Endothelial cell of umbilical vein (primary cell): ENCODE results near the gene UBE2F. TPM values are rescaled to one million over a fixed set of nuclear protein-coding genes. Genes with fewer than 3 reads are reported as not detected.

Experiments used
- BruUV-seq: library from RNA; stranded (reverse); fragments of 400-500 nt; replicated peaks from 2 replicates; lab custom pipeline; 2021; lab: Mats Ljungman, UMichigan
- CTCF ChIA-PET: fragments of 300-600, 350-600 bp; sonication (Branson Sonifier 250); formaldehyde crosslinking; loops from one replicate; lab custom pipeline; 2021; ENCODE audit warnings: antibody characterized with exemption, inconsistent platforms; lab: Charles Lee
- POLR2A ChIA-PET: fragments of 300-600, 350-600 bp; sonication (Branson Sonifier 250); formaldehyde crosslinking; loops from one replicate; lab custom pipeline; 2021; ENCODE audit warnings: antibody characterized with exemption, inconsistent platforms; lab: Charles Lee
- DNase-seq: peaks from one replicate; pipeline ENCODE4 v3.0.0-alpha.2; 2011; ENCODE audit warnings: low read depth, low spot score
- FAIRE-seq: peaks from 2 replicates; lab custom pipeline; 2011; peaks lifted over from hg19 to GRCh38; lab: Jason Lieb, UNC
- H2AFZ ChIP-seq: 2 replicates; pipeline ENCODE4 v1.6.0; 2012; ENCODE audit warnings: low read depth, low read length, control low read depth, inconsistent platforms
- H3K27ac ChIP-seq: 2 replicates; pipeline ENCODE4 v1.5.1; 2011; ENCODE audit warnings: low read depth, mild to moderate bottlenecking, control low read depth, low read length, moderate library complexity; ENCODE audit not compliant: insufficient read depth
- H3K27me3 ChIP-seq, 2 experiments: 2 replicates each; pipeline versions ENCODE4 v1.6.0 to v1.6.1; 2011; ENCODE audit warnings: low read length in 2 of 2, mixed read lengths in 1 of 2; ENCODE audit not compliant: control insufficient read depth in 2 of 2, insufficient read depth in 2 of 2
- H3K36me3 ChIP-seq, 2 experiments: 2 replicates in 1 of 2; 3 replicates in 1 of 2; pipeline ENCODE4 v1.5.1; 2011; ENCODE audit warnings: low read length in 2 of 2, mild to moderate bottlenecking in 1 of 2, moderate library complexity in 1 of 2; ENCODE audit not compliant: control insufficient read depth in 2 of 2, insufficient read depth in 2 of 2; ENCODE audit errors: extremely low read depth in 1 of 2
- H3K4me1 ChIP-seq: 3 replicates; pipeline ENCODE4 v1.5.1; 2011; ENCODE audit warnings: mild to moderate bottlenecking, low read length; ENCODE audit not compliant: control insufficient read depth, insufficient read depth; ENCODE audit errors: extremely low read depth
- H3K4me2 ChIP-seq: 2 replicates; pipeline ENCODE4 v1.6.1; 2011; ENCODE audit warnings: low read length, control low read depth, mixed read lengths; ENCODE audit not compliant: insufficient read depth
- H3K4me3 ChIP-seq, 3 experiments: fragments of 200-600 bp in 1 of 3; sonication (generic), shearing (Covaris generic) in 1 of 3; replicated peaks in 1 of 3; 2 replicates each; pipeline ENCODE4 v1.5.1; 2011 to 2016; ENCODE audit warnings: control low read depth in 3 of 3, low read length in 3 of 3, mild to moderate bottlenecking in 2 of 3, inconsistent platforms in 1 of 3, low read depth in 1 of 3, moderate library complexity in 1 of 3; ENCODE audit not compliant: insufficient read depth in 1 of 3
- H3K79me2 ChIP-seq: 2 replicates; pipeline ENCODE4 v1.6.0; 2012; ENCODE audit warnings: low read length, inconsistent platforms; ENCODE audit not compliant: control insufficient read depth, insufficient read depth
- H3K9ac ChIP-seq: replicated peaks from 2 replicates; pipeline ENCODE3; 2011; ENCODE audit warnings: low read length, control low read depth; ENCODE audit not compliant: insufficient read depth; ENCODE audit errors: extremely low read depth
- H3K9me1 ChIP-seq: replicated peaks from 3 replicates; pipeline ENCODE4 v1.6.0; 2011; ENCODE audit warnings: mild to moderate bottlenecking, low read length; ENCODE audit not compliant: control insufficient read depth, insufficient read depth; ENCODE audit errors: extremely low read depth
- H3K9me3 ChIP-seq: replicated peaks from 2 replicates; pipeline ENCODE4 v1.5.1; 2012; ENCODE audit warnings: low read length, inconsistent platforms; ENCODE audit not compliant: control insufficient read depth, insufficient read depth
- H4K20me1 ChIP-seq: replicated peaks from 2 replicates; pipeline ENCODE3; 2011; ENCODE audit warnings: mild to moderate bottlenecking, low read length; ENCODE audit not compliant: control insufficient read depth, insufficient read depth; ENCODE audit errors: extremely low read depth
- EZH2 ChIP-seq: IDR thresholded peaks from 2 replicates; pipeline ENCODE4 v1.6.1; 2012; ENCODE audit warnings: borderline replicate concordance, low read depth, mild to moderate bottlenecking, moderate library complexity, low read length, inconsistent platforms; ENCODE audit not compliant: severe bottlenecking
- FOS ChIP-seq: IDR thresholded peaks from 2 replicates; pipeline ENCODE4 v1.6.1; 2011; ENCODE audit warnings: mild to moderate bottlenecking, low read length, moderate library complexity, borderline replicate concordance; ENCODE audit not compliant: insufficient read depth
- GATA2 ChIP-seq: IDR thresholded peaks from 2 replicates; pipeline ENCODE4 v1.7.0; 2011; ENCODE audit warnings: low read depth, mild to moderate bottlenecking, moderate library complexity, mixed read lengths, low read length; ENCODE audit not compliant: insufficient read length, insufficient read depth
- JUN ChIP-seq: IDR thresholded peaks from 2 replicates; pipeline ENCODE4 v1.6.1; 2011; ENCODE audit warnings: borderline replicate concordance, low read depth; ENCODE audit not compliant: insufficient read length, insufficient read depth
- MAX ChIP-seq: IDR thresholded peaks from 2 replicates; pipeline ENCODE4 v1.6.1; 2011; ENCODE audit not compliant: insufficient read depth, insufficient read length
- MYC ChIP-seq: IDR thresholded peaks from one replicate; pipeline ENCODE4 v1.6.1; 2011; ENCODE audit warnings: mild to moderate bottlenecking, low read depth, low read length
- POLR2A ChIP-seq: IDR thresholded peaks from 2 replicates; pipeline ENCODE4 v1.6.1; 2012; ENCODE audit warnings: low read depth, mild to moderate bottlenecking, control low read depth, low read length
- POLR2AphosphoS5 ChIP-seq: IDR thresholded peaks from 2 replicates; pipeline ENCODE4 v1.6.1; 2012; ENCODE audit warnings: low read depth, mild to moderate bottlenecking, control low read depth, low read length, moderate library complexity; ENCODE audit not compliant: insufficient read depth
- dilution Hi-C: fragments of 300-500 bp; cut with MboI; formaldehyde crosslinking; loops from one replicate; pipeline ENCODE4 v1.15.0; 2019; ENCODE audit warnings: low sequenced_read_pairs; ENCODE audit not compliant: extremely low pct_ligation_motif_present
- intact Hi-C: fragments of 100-400 bp; cut with micrococcal nuclease; formaldehyde crosslinking; loops from one replicate; pipeline ENCODE4 v1.10.0; 2022
- polyA plus RNA-seq, 4 experiments: library from polyadenylated mRNA; depleted of rRNA in 3 of 4; stranded (reverse) in 3 of 4; unstranded in 1 of 4; fragments of >200 nt; gene quantifications; 2 replicates each; pipeline versions ENCODE4 v1.2.1 to v1.2.3, GENCODE V29; 2011 to 2012; ENCODE audit warnings: missing spikeins in 1 of 4
- total RNA-seq: library from RNA; stranded (reverse); gene quantifications from 2 replicates; pipeline ENCODE4 v1.2.3, GENCODE V29; 2021
- TF ChIP-seq, protein P1 (sequence below), 2 donors: IDR thresholded peaks; 1 replicate in 1 of 2; 2 replicates in 1 of 2; pipeline ENCODE4 v1.5.1; 2011; ENCODE audit warnings: low read length in 2 of 2, mild to moderate bottlenecking in 2 of 2, moderate library complexity in 2 of 2, control low read depth in 1 of 2, inconsistent platforms in 1 of 2, low read depth in 1 of 2; ENCODE audit not compliant: insufficient read depth in 1 of 2; ENCODE audit errors: extremely low read depth in 1 of 2

The UBE2F gene
- total and polyA plus RNA-seq, 2 donors (not counting 3 experiments of a cell fraction or from before 2014, with no cell fraction given): 42.3 to 45.6 TPM

- no peak overlapping the region for H3K27ac ChIP-seq
- no peak overlapping the region for H3K9ac ChIP-seq
- H3K79me2 ChIP-seq: no peaks in the 10 kb centered on the region
- BruUV-seq: no TSS peak
- H3K27me3 ChIP-seq: no peaks in the 10 kb centered on the region
- H4K20me1 ChIP-seq: no peaks in the 10 kb centered on the region
- no peaks in the 10 kb centered on the region for H3K4me1 ChIP-seq
- TF ChIP-seq FOS (no peak), POLR2A (no peak), MAX (no peak), MYC (no peak), POLR2AphosphoS5 (no peak), GATA2 (no peak), JUN (no peak), EZH2 (no peak)
- TF ChIP-seq, protein P1, sequence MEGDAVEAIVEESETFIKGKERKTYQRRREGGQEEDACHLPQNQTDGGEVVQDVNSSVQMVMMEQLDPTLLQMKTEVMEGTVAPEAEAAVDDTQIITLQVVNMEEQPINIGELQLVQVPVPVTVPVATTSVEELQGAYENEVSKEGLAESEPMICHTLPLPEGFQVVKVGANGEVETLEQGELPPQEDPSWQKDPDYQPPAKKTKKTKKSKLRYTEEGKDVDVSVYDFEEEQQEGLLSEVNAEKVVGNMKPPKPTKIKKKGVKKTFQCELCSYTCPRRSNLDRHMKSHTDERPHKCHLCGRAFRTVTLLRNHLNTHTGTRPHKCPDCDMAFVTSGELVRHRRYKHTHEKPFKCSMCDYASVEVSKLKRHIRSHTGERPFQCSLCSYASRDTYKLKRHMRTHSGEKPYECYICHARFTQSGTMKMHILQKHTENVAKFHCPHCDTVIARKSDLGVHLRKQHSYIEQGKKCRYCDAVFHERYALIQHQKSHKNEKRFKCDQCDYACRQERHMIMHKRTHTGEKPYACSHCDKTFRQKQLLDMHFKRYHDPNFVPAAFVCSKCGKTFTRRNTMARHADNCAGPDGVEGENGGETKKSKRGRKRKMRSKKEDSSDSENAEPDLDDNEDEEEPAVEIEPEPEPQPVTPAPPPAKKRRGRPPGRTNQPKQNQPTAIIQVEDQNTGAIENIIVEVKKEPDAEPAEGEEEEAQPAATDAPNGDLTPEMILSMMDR (IDR thresholded peaks at IDR 0.05; ENCODE audit: extremely low read depth in 1 of 2, insufficient read depth in 1 of 2, low read depth in 1 of 2, low read length in 2 of 2): no peak
- H3K36me3 ChIP-seq: no peaks in the 10 kb centered on the region
- H3K4me3 ChIP-seq: no peak overlapping the region
- dilution Hi-C loops (no loop called here), intact Hi-C loops (loop anchor here (10.0 kb wide), 2 partner anchors 183 to 343 kb away; partner anchors contain the start of gene ESPNL)
- ChIA-PET POLR2A (no interaction called here), CTCF (interaction anchor here (1.4 to 1.9 kb wide), 6 partner anchors 8 to 342 kb away, joined by 4 to 10 read pairs (median 6); no protein-coding TSS in a partner anchor)
- H3K9me3 ChIP-seq: no peaks in the 10 kb centered on the region
- H2AFZ ChIP-seq: no peak overlapping the region
- no peaks in the 10 kb centered on the region for H3K9me1 ChIP-seq
- FAIRE-seq: no peak
- no peak for DNase-seq
- H3K4me2 ChIP-seq: no peak overlapping the region
These were observed 44.8 kb upstream of the UBE2F start for GRCh38 chr2:237921967-237922492.
